ENCODE results near the gene SLC45A1.
"Not testable (repeated sequence)": the region's sequence is repeated elsewhere in the genome, so short reads cannot be mapped to it uniquely, and the experiment has no call there.

The SLC45A1 gene

GRCh38 chr1:8371372-8371991 lies 53.6 kb downstream of the SLC45A1 start:
- DNase-seq, result no peak

DNA sequence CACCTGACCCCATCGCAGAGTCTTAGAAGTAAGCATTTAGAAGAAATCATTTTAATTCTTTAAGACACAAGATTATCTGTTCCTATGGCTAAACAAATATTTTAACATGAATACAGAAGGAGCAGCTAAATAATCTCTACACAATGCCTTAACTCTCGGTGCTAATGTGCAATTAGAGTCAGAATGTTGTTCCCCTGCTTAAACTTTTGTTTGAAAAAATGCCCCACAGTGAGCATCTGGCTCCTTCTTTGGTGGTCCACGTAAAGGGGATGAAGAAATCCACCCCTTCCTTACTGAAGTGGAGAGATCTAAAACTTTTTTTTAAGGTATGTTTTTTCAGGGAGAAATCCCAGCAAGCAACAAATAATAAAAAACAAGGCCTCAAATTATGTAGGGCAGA lies 55.2 kb downstream of the SLC45A1 start:
- no peak for DNase-seq

DNA sequence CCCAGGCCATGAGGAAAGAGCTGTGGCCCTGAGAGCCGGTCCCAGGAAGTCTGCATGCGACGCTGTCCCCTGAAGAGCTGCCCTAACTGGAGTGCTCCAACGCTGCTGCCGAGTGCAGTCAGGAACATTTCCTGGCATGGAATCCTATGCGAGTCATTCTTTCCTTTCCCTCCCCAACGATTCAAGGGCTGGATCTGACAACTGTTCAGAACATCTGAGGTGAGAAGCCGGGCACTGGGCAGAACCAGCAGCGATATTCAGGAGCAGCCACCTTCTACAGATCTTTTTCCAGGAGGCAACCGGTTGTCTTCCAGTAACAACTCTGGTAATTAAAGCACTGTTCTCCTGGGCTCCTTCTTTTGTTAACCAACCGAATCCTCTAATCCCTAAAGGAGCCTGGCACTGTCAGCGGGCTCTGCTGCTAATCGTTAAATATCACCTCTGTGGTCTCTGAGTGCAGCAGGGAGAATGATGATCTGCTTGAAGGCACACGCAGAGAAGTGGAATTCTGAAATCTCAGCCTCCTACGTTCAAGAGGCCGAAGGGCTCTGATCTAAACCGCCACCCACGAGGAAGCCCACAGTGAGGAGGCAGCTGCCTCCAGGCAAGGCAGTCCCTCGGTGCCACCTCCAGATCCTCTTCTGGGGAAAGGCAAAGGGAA lies 55.8 kb downstream of the SLC45A1 start:
- peak; percentile 81 for DNase-seq

GRCh38 chr1:8374356-8374755 lies 56.4 kb downstream of the SLC45A1 start:
- DNase-seq, result no peak

DNA sequence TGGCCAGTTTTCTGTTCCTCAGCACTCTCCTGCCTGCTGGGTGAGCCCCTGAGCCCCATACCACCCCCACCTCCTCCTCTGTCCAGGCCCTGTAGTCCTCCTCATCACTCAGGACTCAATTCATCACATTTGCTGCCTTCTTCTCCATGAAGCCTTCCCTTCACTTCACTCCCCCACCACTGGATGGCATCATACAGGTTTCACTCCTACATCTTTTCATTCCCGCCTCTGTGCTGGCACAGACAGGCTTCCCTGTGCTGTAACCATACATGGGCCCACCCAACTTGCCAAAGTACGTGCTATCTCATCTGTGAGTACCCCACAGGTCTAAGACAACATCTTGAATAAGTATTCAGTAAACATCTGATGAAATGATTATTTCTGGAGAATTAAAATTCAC lies 56.9 kb downstream of the SLC45A1 start:
- DNase-seq, result peak; percentile 45

- DNase-seq, result no peak
Observed at GRCh38 chr1:8376358-8376840, 58.5 kb downstream of the SLC45A1 start.

DNA sequence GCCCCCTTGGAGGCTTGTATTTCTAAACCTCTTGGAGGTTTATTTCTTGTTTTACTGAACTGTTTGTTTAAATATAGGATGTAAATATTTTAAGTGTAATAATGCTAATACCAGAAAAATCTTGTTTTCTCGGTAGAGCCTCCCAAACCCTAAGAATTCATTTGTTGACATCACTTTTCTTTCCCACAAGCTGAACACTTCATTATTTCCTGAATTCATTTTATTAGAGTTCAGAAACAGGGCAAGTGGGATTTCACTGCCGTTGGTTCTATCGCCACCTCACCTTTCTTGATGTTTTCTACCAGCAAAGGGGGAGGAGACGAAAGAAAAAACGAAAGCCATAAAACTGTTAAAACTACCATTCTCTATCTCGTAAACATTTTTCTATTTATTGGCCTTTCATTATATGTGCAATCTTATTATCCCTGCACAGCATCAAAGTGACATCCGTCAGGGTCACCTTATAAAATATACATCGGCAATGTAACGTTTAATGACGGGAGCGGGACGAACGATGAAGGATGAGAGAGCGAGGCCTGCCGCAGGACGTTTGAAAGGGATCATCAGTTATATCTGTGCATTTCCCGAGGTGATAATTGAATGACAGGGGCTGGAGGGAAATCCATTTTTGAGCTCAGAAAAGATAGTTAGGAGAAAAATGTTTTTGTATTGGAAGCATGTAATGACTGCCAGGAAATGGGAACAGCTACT lies 59.5 kb downstream of the SLC45A1 start:
- DNase-seq, result no peak

DNA sequence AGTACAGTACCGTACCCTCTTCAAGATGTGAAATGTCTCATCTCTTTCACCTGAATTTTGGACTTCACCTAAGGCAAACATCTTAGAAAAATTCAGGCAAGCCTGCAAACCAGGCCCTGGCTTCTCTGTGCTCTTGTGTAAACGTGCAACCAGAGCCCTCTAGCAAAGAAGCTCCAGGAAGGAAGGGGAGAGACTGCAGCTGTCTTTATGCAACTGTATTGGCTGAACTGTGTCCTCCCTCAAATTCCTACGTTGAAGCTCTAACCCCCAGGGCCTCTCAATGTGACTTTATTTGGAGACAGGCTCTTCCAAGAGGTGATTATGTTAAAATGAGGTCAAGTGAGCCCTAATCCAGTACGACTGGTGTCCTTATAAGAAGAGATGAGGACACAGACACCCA lies 60.3 kb downstream of the SLC45A1 start:
- DNase-seq, result no peak

DNA sequence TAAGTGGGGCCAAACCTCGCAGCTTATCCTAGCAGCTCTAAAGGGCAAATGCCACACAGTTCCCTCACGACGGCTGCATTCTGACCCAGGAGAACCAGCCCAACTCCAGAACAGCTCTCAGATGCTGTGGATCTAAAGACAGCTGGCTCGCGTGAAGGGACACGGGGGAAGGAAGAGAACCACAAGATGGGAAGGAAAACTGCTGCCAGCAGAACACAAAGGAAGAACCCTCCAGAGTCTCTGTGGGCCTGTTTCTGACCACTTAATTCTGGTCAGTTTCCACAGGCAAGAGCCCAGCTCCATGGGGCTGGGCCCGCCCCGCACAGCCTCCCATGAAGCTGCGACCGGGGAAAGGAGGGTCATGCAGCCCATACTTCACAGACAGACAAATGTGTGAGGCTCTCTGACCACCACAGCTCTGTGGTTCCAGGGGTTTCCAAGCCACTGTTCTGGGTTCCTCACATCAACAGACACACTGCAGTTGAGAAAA lies 61.1 kb downstream of the SLC45A1 start:
- DNase-seq, result no peak

DNA sequence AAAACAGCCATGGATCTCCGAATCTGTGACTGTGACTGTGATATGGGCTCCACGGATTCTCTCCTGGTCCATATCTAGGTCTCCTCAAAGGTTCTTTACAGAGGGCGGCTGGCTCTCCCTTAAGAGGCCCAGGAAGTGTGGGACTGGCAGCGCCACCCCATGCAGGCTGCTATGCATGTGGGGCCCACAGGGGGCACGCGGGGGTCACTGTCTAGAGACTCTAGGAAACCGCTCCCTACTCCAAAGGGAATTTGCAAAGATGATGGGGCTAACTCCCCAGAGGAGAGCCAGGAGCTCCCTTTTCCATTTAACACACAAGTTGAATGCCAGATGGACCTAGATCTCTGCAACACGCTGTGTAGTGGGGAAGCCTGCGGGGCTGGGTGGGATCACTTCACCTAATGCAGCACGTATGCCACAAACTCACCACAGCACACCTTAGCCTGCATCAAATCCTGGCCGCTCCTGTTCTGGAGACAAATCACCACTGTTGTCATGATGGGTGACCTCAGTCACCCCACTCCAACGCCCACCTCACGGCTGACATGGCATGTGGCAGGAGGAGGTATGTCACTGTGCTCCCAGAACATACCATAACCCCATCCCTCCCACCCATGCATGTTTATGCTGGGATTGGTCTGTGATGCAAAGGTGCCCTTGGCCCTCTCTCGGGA lies 61.7 kb downstream of the SLC45A1 start:
- DNase-seq, result no peak

- DNase-seq, result not testable (repeated sequence)
Observed at GRCh38 chr1:8380310-8380709, 62.4 kb downstream of the SLC45A1 start.

DNA sequence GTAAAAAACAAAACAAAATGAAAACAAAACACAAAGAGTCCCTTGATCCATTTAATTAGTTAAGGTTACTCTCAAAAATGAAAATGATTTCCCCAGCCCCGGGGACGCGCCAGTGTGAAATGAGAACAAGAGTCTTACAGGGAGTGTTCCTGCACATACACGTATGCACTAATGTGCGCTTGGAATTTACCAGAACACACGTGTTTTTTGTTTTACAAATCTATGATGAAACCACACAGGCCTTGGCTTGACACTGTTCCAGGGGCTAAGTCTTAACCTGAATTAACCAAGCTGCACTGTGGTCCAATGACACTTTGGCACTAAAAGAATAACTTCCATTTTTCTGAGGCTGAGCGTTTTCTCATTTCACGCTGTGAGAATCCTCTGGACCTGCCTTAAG lies 63.7 kb downstream of the SLC45A1 start:
- no peak for DNase-seq

GRCh38 chr1:8382051-8382505 lies 64.2 kb downstream of the SLC45A1 start:
- DNase-seq, result no peak

DNA sequence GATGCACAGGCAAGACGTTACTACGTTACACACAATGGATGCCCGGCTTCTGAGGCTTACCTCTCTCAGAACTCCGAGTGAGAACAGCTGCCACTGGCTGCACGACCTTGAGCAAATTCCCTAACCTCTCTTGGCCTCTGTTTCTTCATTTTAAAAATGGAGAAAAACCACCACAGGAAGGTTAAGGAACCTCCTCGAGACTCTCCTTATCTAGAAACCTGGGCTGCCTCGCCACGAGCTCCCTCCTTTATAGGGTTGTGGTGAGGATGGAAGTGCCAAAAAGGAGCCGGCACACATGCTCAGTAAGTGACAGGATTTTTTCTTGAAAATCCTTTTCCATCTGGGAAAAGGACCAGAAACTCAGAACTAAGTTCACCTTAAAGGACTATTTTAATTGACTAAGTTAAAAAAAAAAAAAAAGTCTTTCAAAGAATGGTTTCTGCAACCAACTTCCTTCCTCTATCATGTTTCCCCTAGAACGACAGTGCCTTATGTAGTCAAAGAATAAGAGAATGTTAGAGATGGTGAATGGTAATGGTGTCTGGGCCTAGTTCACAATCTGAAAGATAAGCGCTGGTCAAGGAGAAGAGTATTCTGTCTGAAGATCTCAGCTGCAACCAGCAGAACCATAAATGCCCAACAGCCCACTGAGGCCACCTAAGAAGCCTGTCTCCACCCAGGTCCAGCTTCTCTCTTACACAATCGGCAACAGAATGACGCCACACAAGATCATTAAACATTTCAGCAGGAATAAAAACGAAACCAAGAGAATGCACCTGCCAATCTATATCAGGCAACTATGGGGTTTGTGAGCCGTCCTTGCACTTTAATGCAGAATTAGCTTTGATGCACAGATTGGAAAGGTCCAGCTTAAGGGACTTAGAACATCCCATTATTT lies 64.9 kb downstream of the SLC45A1 start:
- no peak for DNase-seq

GRCh38 chr1:8384088-8384487 lies 66.2 kb downstream of the SLC45A1 start:
- no peak for DNase-seq

DNA sequence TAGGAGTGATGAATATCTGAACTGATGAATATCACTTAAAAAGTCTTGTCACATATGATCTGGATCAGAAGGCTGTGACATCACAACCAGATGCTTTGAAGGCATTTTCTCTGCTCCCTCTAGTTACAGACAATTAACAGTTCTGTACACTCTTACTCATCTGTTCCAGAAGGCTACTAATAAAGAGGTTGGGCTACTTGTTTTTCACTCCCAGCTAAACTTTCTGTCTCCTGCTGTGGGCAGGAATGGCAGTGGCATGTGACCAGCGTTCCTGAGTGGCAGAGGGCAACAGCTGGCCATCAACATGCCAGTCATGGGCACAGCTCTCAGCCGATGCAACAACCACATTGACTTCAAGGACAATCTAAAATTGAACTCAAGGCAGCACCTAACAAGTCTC lies 66.7 kb downstream of the SLC45A1 start:
- no peak for DNase-seq

DNA sequence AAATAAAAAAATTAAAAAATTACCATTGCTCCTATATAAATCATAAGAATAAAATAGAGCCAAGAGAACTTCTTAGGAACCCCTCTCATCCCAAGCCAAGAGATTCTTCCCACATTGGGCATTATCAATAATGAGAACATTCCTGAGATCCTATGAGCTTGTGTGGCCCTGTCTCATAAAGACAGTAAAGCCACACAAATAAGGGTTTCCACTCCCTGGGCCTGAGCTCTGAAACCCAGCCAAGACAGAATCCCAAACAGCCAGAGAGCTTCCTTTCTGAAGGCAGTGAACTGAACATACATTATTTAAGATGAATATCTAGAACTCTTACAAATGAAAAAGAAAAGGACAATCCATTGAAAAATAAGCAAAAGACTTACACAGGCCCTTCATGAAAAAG lies 68.3 kb downstream of the SLC45A1 start:
- no peak for DNase-seq

DNA sequence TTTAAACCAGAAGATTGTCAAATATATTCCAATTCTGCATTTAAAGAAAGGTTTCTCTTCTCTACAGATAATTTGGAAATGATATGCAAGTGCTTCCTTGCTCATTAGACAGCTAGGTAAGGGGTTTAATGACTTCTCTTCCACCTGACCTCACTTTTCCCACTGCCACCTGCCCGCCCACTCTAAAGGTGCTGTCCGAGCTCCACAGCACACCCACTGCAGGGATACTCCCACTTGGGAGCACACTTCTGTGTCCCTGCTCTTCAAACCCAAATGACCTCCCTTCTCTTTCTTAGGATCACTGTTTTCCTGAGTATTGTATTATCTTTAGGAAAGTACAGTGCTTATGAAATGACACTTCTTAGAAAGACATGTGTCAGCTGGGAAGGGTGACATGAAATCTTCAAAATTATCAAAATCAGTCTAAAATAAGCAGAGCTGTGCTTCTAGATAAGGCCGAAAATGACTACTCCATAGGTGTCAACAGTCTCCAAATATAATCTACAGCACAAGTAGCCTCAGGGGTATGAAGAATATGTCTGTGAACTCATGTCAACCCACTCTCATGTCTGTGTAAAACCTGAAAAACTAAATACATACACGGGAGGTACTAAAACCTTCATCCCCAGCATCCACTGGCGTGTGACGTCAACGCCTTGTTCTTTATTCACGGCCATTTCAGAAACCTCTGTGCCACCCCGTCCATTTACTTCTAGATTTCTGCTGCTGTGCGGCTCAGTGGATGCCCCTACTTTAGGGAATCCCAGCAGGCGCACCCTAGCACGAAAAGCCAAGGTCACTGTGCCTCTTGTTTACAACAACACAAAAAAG lies 71.0 kb downstream of the SLC45A1 start:
- no peak for DNase-seq

DNA sequence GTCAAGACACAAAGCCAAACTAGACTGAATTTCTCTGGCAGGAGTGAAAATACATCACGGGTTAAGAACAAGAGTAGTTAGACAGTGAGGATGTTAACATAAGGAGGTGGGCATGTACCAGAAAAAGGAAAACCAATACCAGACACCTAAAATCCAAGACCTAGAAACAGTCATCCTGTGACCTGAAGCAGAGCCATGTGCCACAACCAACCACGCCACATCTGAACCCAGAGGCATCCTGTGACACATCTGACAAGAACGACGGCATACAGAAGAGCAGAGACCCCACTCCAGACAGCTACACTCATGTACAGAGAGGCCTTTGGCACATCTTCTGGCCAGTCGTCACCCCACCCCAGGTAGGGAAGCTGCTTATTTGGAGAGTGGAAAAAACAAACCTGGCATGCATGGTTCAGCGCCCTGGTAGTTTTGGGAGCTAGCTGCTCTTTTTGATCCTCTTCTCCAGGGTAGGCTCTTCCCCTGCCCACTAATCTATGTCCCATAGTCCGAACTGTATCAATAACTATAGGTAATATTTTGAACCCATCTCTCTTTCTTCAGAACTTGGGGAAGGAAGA lies 72.1 kb downstream of the SLC45A1 start:
- DNase-seq, result no peak

DNA sequence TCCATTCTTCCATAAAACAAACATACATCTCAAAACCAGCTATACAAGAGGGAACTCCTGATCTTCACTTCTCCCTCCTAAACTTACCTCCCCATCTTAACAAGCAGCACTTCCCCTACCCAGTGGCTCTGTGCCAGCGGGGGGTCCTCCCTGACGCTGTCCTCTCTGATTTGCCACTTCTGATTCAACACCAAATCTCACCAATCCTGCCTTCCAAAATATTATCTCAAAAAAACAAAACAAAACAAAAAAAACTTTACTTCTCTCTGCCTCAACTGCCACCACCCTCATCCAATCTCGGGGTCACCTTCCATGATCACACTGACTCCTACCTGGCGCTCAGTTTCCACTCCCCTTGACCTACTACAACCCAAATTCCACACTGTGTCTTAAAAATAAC lies 72.8 kb downstream of the SLC45A1 start:
- DNase-seq, result no peak

- DNase-seq, result no peak
Observed at GRCh38 chr1:8392522-8392921, 74.6 kb downstream of the SLC45A1 start.

All from NCI-H226 (cell line).